ENCODE measurements around the gene GIMD1.

Gene GIMD1

DNA sequence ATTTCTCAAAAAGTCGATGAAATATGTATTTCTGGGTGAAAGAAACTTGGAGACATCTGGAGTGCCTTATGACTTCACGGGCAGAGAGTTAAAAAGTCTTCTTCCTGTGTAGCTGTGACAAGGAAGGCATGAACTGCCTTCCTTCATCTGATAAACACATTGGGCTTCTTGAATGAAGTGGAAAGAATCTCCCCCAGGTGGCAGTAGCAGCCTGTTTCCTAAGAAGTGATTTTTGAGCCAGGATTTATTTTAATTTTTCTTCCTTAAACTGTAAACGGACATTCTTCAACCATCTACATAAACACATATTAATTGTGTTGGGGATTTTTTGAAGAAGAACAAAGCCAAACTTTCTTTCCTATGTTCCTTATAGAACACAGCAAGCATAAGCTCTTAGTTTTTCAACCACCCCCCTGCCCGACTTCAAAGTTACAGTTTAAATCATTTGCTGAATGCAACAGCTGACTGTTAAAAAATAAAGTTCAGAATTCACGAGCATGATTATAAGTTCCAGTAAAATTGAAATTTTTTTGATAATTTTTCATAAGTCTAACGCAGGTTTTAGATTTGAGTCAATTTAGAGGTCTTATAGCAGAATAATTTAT, 980 bp upstream of the GIMD1 start:
- H3K36me3 ChIP-seq (ENCODE audit: control insufficient read depth, insufficient read depth, low read length) = no peaks in the 10 kb centered on the region
- no peak overlapping the region for H3K27ac ChIP-seq (ENCODE audit: low read depth, low read length)
- H3K27me3 ChIP-seq (ENCODE audit: control insufficient read depth, insufficient read depth, low read length) = no peaks in the 10 kb centered on the region
- H3K4me1 ChIP-seq (ENCODE audit: control insufficient read depth, insufficient read depth, low read length) = no peaks in the 10 kb centered on the region
- no peak overlapping the region for H3K4me3 ChIP-seq (ENCODE audit: low read length)
- H3K9ac ChIP-seq (ENCODE audit: low read length) = no peak overlapping the region

DNA sequence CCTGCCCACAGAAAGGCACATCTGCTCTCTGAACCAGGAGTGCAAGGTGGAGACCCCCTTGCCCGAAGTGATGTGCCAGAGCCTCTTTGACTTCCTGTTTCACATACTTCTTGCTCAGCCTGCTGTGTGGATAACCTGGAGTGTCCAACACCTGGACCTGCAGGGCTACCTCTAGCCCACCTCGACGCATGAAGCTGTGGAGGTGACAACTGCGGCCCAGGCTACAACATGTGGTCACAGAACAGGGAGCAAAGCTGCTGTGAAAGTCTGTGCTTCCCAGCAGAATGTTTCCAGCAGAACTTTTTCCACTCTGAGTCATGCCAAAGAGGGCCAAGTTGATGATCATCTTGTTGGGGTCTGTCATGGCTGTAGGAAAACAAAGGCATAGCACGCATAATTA, 1.5 kb downstream of the GIMD1 start:
- Histone ChIP-seq H3K9ac (ENCODE audit: low read length) (no peak overlapping the region), H3K27me3 (ENCODE audit: control insufficient read depth, insufficient read depth, low read length) (no peaks in the 10 kb centered on the region), H3K4me1 (ENCODE audit: control insufficient read depth, insufficient read depth, low read length) (no peaks in the 10 kb centered on the region), H3K27ac (ENCODE audit: low read depth, low read length) (no peak overlapping the region), H3K4me3 (ENCODE audit: low read length) (no peak overlapping the region), H3K36me3 (ENCODE audit: control insufficient read depth, insufficient read depth, low read length) (no peaks in the 10 kb centered on the region)

DNA sequence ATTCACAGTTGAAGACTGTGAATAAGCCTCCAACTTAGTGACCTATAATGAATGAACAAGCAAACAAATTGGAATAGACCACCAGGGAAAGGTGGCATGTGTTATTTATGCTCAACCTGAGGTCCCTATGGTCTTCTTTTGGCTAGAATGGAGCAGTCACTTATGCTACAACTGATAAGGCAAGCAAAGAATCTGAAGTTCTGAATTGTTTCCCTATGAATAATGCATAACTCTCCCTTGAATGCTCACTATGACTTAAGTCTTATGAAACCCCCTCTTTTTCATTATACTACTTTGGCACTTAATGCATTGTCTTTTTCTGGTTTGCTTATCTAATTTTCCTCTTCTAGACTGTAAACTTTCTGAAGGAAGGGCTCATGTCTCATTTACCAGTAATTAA, 2.6 kb downstream of the GIMD1 start:
- H3K36me3 ChIP-seq (ENCODE audit: control insufficient read depth, insufficient read depth, low read length) = no peaks in the 10 kb centered on the region
- no peak overlapping the region for H3K4me3 ChIP-seq (ENCODE audit: low read length)
- no peaks in the 10 kb centered on the region for H3K4me1 ChIP-seq (ENCODE audit: control insufficient read depth, insufficient read depth, low read length)
- H3K27ac ChIP-seq (ENCODE audit: low read depth, low read length) = no peak overlapping the region
- H3K9ac ChIP-seq (ENCODE audit: low read length) = no peak overlapping the region
- H3K27me3 ChIP-seq (ENCODE audit: control insufficient read depth, insufficient read depth, low read length) = no peaks in the 10 kb centered on the region

DNA sequence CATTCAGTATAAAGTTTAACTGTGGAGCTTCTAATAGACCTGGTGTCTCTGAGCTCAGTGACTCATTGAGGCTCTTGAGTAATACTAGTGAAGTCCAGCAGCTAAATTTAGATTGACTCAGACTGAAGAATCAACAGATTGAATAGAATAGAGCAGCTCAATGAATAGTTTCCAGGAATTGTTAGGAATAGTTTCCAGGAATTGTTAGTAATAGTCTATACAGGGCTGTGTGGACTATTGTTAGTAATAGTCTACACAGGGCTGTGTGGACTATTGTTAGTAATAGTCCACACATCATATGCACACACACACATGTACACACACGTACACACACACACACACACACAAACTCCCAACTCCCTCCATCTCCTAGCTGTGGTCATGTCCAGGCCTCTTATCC, 3.0 kb downstream of the GIMD1 start:
- no peaks in the 10 kb centered on the region for H3K36me3 ChIP-seq (ENCODE audit: control insufficient read depth, insufficient read depth, low read length)
- no peak overlapping the region for H3K4me3 ChIP-seq (ENCODE audit: low read length)
- no peaks in the 10 kb centered on the region for H3K27me3 ChIP-seq (ENCODE audit: control insufficient read depth, insufficient read depth, low read length)
- no peaks in the 10 kb centered on the region for H3K4me1 ChIP-seq (ENCODE audit: control insufficient read depth, insufficient read depth, low read length)
- no peak overlapping the region for H3K27ac ChIP-seq (ENCODE audit: low read depth, low read length)
- H3K9ac ChIP-seq (ENCODE audit: low read length) = no peak overlapping the region

DNA sequence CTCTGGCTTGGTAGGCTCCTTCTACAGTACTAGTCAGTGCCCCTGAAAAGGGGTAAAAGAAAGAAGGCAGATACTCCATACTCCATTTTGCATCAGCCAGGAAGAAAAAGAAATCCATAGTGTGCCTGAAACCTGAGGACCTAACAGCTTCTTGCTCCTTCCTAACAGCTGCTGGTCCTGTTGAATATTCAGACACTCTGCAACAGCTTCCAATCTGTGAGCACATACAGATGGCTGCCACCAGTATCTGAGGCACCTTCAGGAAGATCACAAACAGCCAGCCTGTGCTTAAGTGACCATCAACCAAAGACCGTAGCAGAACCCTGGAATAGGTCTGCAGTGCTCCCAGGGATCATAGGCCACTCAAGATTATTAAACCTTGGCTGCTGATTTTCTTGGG, 4.3 kb downstream of the GIMD1 start:
- no peak overlapping the region for H3K27ac ChIP-seq (ENCODE audit: low read depth, low read length)
- H3K27me3 ChIP-seq (ENCODE audit: control insufficient read depth, insufficient read depth, low read length) = no peaks in the 10 kb centered on the region
- no peaks in the 10 kb centered on the region for H3K4me1 ChIP-seq (ENCODE audit: control insufficient read depth, insufficient read depth, low read length)

DNA sequence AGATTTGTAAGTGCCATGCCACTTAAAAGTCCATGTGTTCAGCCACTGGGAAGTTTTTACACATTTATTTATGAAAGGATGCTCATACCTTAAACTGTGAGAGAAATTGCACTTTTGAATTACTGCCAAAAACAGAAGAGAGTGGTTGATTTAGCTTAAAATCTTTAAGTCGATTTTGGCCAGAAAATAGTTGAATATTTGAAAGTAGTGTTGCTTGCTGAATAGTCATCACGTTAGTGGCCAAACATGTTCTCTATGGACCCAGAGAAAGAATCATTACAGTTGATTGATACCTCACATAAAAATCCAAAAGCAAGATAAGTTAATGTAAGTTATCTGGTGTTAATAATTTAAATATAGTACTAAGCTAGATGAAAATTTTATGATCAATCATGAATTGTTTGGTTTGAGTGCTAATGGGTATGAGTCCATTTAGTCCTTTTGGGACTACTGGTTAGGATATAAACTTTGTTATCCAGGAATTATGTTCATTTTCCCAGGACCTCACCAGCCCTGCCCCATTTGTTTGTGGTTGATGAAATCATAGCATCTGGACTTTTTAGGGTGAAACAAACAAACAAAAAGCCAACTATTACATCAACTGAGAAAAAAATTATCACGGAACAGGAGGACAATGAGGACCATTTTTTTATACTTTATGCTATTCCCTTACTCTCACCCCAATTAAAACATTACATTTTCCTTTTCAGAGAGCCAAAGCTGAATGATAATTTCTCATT, 6.3 kb downstream of the GIMD1 start:
- H3K27me3 ChIP-seq (ENCODE audit: control insufficient read depth, insufficient read depth, low read length) = no peaks in the 10 kb centered on the region
- no peaks in the 10 kb centered on the region for H3K36me3 ChIP-seq (ENCODE audit: control insufficient read depth, insufficient read depth, low read length)
- no peaks in the 10 kb centered on the region for H3K4me1 ChIP-seq (ENCODE audit: control insufficient read depth, insufficient read depth, low read length)
- H3K4me3 ChIP-seq (ENCODE audit: low read length) = no peak overlapping the region
- H3K9ac ChIP-seq (ENCODE audit: low read length) = no peak overlapping the region
- H3K27ac ChIP-seq (ENCODE audit: low read depth, low read length) = no peak overlapping the region

More for the DNA sequence above, 4.3 kb downstream of the GIMD1 start:
- H3K4me3 ChIP-seq (ENCODE audit: low read length) = no peak overlapping the region
- no peaks in the 10 kb centered on the region for H3K36me3 ChIP-seq (ENCODE audit: control insufficient read depth, insufficient read depth, low read length)
- H3K9ac ChIP-seq (ENCODE audit: low read length) = no peak overlapping the region

DNA sequence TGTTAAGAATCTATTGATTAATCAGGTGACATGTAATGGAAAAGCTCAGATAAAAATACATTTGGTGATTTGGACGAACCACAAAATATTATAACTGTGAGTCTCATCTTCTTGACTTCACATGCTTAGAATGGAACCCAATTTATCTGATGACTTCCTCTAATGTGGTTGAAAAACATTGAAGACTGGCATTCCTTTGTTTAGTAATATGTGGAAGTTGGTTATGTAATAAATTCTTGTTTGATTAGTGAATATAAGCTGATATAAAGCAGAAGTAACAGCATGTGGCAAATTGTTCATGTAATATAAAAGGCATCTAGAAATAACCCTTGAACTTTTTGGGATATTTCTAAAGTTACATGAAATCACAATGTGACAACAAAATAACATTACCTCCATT, 9.7 kb downstream of the GIMD1 start:
- H3K27ac ChIP-seq (ENCODE audit: low read depth, low read length) = no peak overlapping the region
- no peaks in the 10 kb centered on the region for H3K27me3 ChIP-seq (ENCODE audit: control insufficient read depth, insufficient read depth, low read length)
- H3K36me3 ChIP-seq (ENCODE audit: control insufficient read depth, insufficient read depth, low read length) = no peaks in the 10 kb centered on the region
- H3K4me1 ChIP-seq (ENCODE audit: control insufficient read depth, insufficient read depth, low read length) = no peaks in the 10 kb centered on the region
- no peak overlapping the region for H3K9ac ChIP-seq (ENCODE audit: low read length)
- H3K4me3 ChIP-seq (ENCODE audit: low read length) = no peak overlapping the region

DNA sequence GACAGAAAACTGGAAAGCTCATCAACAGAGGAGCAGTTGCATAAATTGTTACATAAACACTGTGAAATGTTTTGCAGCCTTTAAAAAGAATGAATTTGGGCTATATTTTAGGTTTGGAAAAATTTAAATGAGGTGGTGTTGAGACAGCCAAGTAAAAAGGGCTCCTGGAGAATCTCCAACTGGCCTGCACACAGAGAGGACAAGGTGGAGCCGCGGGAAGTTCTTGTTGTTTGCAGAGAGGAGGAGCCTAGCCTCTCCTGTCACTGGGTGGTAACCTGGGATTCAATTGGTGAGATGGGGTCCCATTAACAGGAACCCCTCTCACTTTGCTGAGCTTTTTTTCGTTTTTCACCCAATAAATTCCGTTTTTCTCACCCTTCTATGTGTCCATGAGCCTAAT, 13.4 kb downstream of the GIMD1 start:
- no peaks in the 10 kb centered on the region for H3K4me1 ChIP-seq (ENCODE audit: control insufficient read depth, insufficient read depth, low read length)
- H3K36me3 ChIP-seq (ENCODE audit: control insufficient read depth, insufficient read depth, low read length) = no peaks in the 10 kb centered on the region
- no peak overlapping the region for H3K27ac ChIP-seq (ENCODE audit: low read depth, low read length)
- H3K9ac ChIP-seq (ENCODE audit: low read length) = no peak overlapping the region
- H3K27me3 ChIP-seq (ENCODE audit: control insufficient read depth, insufficient read depth, low read length) = no peaks in the 10 kb centered on the region
- H3K4me3 ChIP-seq (ENCODE audit: low read length) = no peak overlapping the region

DNA sequence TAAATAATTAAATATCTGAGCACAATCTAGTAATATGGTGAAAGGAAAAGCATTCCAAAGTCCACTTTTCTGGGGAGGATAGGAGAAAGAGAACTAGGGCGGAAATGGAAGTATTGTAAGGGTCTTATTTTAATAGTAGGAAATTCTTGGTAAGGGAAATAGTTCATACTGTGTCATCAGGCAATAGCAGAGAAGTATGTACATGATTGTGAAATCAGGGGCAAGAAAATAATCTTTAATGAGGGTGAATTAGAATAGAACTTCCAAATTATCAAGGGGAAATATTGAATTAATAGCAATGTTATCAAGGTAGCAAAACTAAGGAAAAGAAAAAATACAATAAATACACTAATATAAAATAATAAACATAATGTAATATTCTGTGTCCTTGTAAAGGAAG, 14.8 kb downstream of the GIMD1 start:
- Histone ChIP-seq H3K4me1 (ENCODE audit: control insufficient read depth, insufficient read depth, low read length) (no peaks in the 10 kb centered on the region), H3K27ac (ENCODE audit: low read depth, low read length) (no peak overlapping the region), H3K4me3 (ENCODE audit: low read length) (no peak overlapping the region), H3K36me3 (ENCODE audit: control insufficient read depth, insufficient read depth, low read length) (no peaks in the 10 kb centered on the region), H3K9ac (ENCODE audit: low read length) (no peak overlapping the region), H3K27me3 (ENCODE audit: control insufficient read depth, insufficient read depth, low read length) (no peaks in the 10 kb centered on the region)

DNA sequence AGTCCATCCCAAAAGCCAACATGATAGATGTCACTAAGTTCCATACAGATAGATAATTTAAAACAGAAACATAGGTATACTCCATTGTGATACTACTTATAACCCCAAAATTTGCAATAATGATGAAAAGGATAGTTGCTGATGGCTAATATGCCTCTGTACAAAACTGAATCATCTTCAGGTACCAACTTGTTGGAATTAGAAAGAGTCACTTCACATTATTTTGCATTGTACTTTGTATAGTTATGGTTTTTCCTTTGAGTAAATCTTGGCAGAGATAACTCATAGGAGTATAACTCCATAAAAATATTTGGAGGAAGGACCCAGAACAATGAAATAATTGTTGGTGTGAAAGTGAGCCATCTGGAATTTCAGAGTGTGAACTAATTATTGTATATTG, 17.6 kb downstream of the GIMD1 start:
- H3K4me1 ChIP-seq (ENCODE audit: control insufficient read depth, insufficient read depth, low read length) = no peaks in the 10 kb centered on the region
- H3K9ac ChIP-seq (ENCODE audit: low read length) = no peak overlapping the region
- no peak overlapping the region for H3K27ac ChIP-seq (ENCODE audit: low read depth, low read length)
- H3K27me3 ChIP-seq (ENCODE audit: control insufficient read depth, insufficient read depth, low read length) = no peaks in the 10 kb centered on the region
- H3K36me3 ChIP-seq (ENCODE audit: control insufficient read depth, insufficient read depth, low read length) = no peaks in the 10 kb centered on the region
- H3K4me3 ChIP-seq (ENCODE audit: low read length) = no peak overlapping the region

DNA sequence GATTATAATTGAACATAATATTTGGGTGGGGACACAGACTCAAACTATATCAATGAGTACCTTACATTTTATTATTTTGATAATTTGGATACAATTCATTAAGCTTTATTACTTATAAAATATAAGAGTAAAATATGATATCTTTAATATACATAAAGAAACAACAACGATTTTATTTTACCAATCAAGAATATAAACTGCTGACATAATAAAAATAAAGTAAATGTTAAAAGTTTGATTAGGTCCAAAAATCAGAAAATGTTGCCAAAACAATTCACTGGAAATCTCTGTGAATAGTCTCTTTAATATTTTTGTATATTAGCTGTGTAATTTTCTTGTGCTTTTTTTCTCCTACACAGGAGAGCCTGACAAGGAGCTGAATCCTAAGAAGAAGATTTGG, 21.4 kb downstream of the GIMD1 start:
- H3K4me3 ChIP-seq (ENCODE audit: low read length) = no peak overlapping the region
- no peak overlapping the region for H3K9ac ChIP-seq (ENCODE audit: low read length)
- H3K4me1 ChIP-seq (ENCODE audit: control insufficient read depth, insufficient read depth, low read length) = no peaks in the 10 kb centered on the region
- H3K36me3 ChIP-seq (ENCODE audit: control insufficient read depth, insufficient read depth, low read length) = no peaks in the 10 kb centered on the region
- no peak overlapping the region for H3K27ac ChIP-seq (ENCODE audit: low read depth, low read length)
- no peaks in the 10 kb centered on the region for H3K27me3 ChIP-seq (ENCODE audit: control insufficient read depth, insufficient read depth, low read length)

DNA sequence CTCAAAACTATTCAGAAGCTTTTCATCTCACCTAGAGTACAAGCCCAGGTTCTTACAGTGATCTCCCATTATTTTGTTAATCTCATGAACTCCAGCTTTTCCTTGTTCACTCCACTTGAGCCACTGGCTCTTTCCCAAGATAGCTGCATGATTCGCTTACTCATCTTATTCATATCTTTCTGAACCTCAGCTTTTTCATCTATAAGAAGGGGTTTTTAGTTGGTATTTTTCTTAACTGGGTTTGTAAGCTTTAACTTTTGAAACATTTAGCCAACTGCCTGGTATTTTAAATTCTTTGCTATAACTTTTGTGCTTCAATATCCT, 24.0 kb downstream of the GIMD1 start:
- no peaks in the 10 kb centered on the region for H3K4me1 ChIP-seq (ENCODE audit: control insufficient read depth, insufficient read depth, low read length)
- H3K4me3 ChIP-seq (ENCODE audit: low read length) = no peak overlapping the region
- H3K36me3 ChIP-seq (ENCODE audit: control insufficient read depth, insufficient read depth, low read length) = no peaks in the 10 kb centered on the region
- H3K27ac ChIP-seq (ENCODE audit: low read depth, low read length) = no peak overlapping the region
- no peaks in the 10 kb centered on the region for H3K27me3 ChIP-seq (ENCODE audit: control insufficient read depth, insufficient read depth, low read length)
- H3K9ac ChIP-seq (ENCODE audit: low read length) = no peak overlapping the region

DNA sequence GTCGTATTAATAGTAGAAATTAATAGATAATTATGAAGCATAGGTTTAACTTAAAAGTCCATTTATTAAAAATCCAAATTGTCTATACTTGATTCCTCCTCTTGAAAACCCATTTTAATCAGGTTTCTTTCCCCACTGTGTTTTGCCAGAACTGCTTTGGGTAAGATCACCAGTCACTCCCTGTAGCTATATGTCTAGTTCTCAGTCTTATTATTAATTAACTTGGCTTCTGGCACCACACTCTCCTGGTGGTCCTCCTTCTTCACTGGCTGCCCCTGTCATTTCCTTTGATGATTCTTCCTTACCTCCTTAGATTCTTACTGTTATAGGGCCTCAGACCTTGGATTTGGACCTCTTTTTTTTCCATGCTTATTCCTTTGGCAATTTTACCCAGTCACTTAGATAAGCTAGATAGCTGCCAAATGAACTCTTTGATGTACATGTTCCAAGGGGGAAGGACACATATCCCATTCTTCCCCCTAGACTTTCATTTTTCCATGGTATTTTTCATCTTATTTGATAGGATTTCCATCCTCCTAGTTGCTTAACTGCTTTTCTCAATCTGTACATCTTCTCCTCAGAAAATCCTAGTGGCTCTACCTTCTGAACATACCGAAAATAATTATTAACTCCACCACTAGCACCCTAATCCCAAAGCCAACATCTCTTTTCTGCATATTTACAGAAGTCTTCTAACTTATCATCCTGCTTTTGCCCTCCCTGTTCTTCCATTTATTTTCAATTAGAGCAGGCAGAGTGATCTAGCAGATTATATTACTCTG, 24.5 kb downstream of the GIMD1 start:
- no peak overlapping the region for H3K27ac ChIP-seq (ENCODE audit: low read depth, low read length)
- no peaks in the 10 kb centered on the region for H3K27me3 ChIP-seq (ENCODE audit: control insufficient read depth, insufficient read depth, low read length)
- H3K36me3 ChIP-seq (ENCODE audit: control insufficient read depth, insufficient read depth, low read length) = no peaks in the 10 kb centered on the region
- no peaks in the 10 kb centered on the region for H3K4me1 ChIP-seq (ENCODE audit: control insufficient read depth, insufficient read depth, low read length)
- no peak overlapping the region for H3K4me3 ChIP-seq (ENCODE audit: low read length)
- H3K9ac ChIP-seq (ENCODE audit: low read length) = no peak overlapping the region

All from rectal smooth muscle tissue (tissue), 1 donor.